PC-3 (cell line): ENCODE results near the gene BID. TPM values are rescaled to one million over a fixed set of nuclear protein-coding genes. Genes with fewer than 3 reads are reported as not detected.

Source experiments
- ATAC-seq: fragments of 200-7000 bp; cut with Tn5 transposase; 2 replicates; pipeline ENCODE4 v1.9.1; 2020; ENCODE audit warnings: mild to moderate bottlenecking, moderate library complexity
- BruUV-seq: library from RNA; stranded (reverse); fragments of 400-500 nt; replicated peaks from 2 replicates; lab custom pipeline; 2021; lab: Mats Ljungman, UMichigan
- CTCF ChIA-PET: fragments of 300-600 bp; sonication (Branson Sonifier 250); formaldehyde crosslinking; loops from one replicate; lab custom pipeline; 2022; ENCODE audit warnings: antibody characterized with exemption; lab: Charles Lee
- POLR2A ChIA-PET: fragments of 300-600 bp; sonication (Branson Sonifier 250); formaldehyde crosslinking; loops from one replicate; lab custom pipeline; 2022; ENCODE audit warnings: antibody characterized with exemption; ENCODE audit not compliant: unreplicated experiment; lab: Charles Lee
- DNase-seq: peaks from one replicate; pipeline ENCODE4 v3.0.0-alpha.2; 2015
- H2AFZ ChIP-seq: fragments of 300-600 bp; sonication (generic); 2 replicates; pipeline ENCODE4 v1.6.0; 2016; ENCODE audit warnings: antibody characterized with exemption, low read length
- H3F3A ChIP-seq: fragments of 300-600 bp; sonication (generic); one replicate; pipeline ENCODE4 v1.6.0; 2017; ENCODE audit warnings: antibody characterized with exemption, low read length, control low read depth, mild to moderate bottlenecking; ENCODE audit not compliant: unreplicated experiment
- H3K27ac ChIP-seq: fragments of 300-600 bp; sonication (generic); 2 replicates; pipeline ENCODE4 v1.5.1; 2016; ENCODE audit warnings: mild to moderate bottlenecking, low read length
- H3K27me3 ChIP-seq: fragments of 300-600 bp; sonication (generic); 2 replicates; pipeline ENCODE4 v1.6.1; 2016; ENCODE audit warnings: low read length, mixed read lengths
- H3K36me3 ChIP-seq: fragments of 300-600 bp; sonication (generic); 2 replicates; pipeline ENCODE4 v1.6.1; 2016; ENCODE audit warnings: low read depth, mixed run types, low read length, mixed read lengths
- H3K4me1 ChIP-seq: fragments of 300-600 bp; sonication (generic); 2 replicates; pipeline ENCODE4 v1.5.1; 2016; ENCODE audit warnings: low read length; ENCODE audit not compliant: insufficient read depth
- H3K4me2 ChIP-seq: fragments of 300-600 bp; sonication (generic); 2 replicates; pipeline ENCODE4 v1.6.0; 2016; ENCODE audit warnings: low read length
- H3K4me3 ChIP-seq: fragments of 300-600 bp; sonication (generic); 2 replicates; pipeline ENCODE4 v1.5.1; 2016; ENCODE audit warnings: mild to moderate bottlenecking, low read length, mixed read lengths
- H3K79me2 ChIP-seq: fragments of 300-600 bp; sonication (generic); 2 replicates; pipeline ENCODE4 v1.6.1; 2017; ENCODE audit warnings: low read length, mixed read lengths
- H3K9ac ChIP-seq: fragments of 300-600 bp; sonication (generic); 2 replicates; pipeline ENCODE4 v1.6.0; 2016; ENCODE audit warnings: mild to moderate bottlenecking, low read length
- H3K9me2 ChIP-seq: fragments of 300-600 bp; sonication (generic); replicated peaks from 2 replicates; pipeline ENCODE4 v1.6.1; 2016; ENCODE audit warnings: mixed run types, low read length, mixed read lengths
- H3K9me3 ChIP-seq: fragments of 300-600 bp; sonication (generic); 2 replicates; pipeline ENCODE4 v1.6.1; 2016; ENCODE audit warnings: low read length, mixed read lengths
- H4K20me1 ChIP-seq: fragments of 300-600 bp; sonication (generic); 2 replicates; pipeline ENCODE4 v1.6.1; 2016; ENCODE audit warnings: low read length, mixed read lengths
- CTCF ChIP-seq: fragments of 300-600 bp; sonication (generic); conservative IDR thresholded peaks from 2 replicates; pipeline ENCODE4 v1.5.1; 2017; ENCODE audit warnings: antibody characterized with exemption, low read depth, mild to moderate bottlenecking, low read length
- EZH2 ChIP-seq: fragments of 300-600 bp; sonication (generic); IDR thresholded peaks from one replicate; pipeline ENCODE4 v1.6.1; 2017; ENCODE audit warnings: antibody characterized with exemption, mild to moderate bottlenecking, low read length; ENCODE audit not compliant: unreplicated experiment
- EZH2phosphoT487 ChIP-seq: fragments of 300-600 bp; sonication (generic); IDR thresholded peaks from 2 replicates; pipeline ENCODE4 v1.6.1; 2018; ENCODE audit warnings: mild to moderate bottlenecking, antibody characterized with exemption, low read length, borderline replicate concordance
- intact Hi-C: fragments of 100-400 bp; cut with micrococcal nuclease; formaldehyde crosslinking; loops from 2 replicates; pipeline ENCODE4 v1.9.0; 2023
- total RNA-seq: library from RNA; depleted of rRNA; stranded (reverse); fragments of >200 nt; gene quantifications from 2 replicates; pipeline ENCODE4 v1.2.3, GENCODE V29; 2014

BID gene
- total RNA-seq, 1 experiment from 2014 or later, result 123 TPM

GRCh38 chr22:17806437-17806836 lies 32.2 kb upstream of the BID start:
- intact Hi-C loops, result no loop called here
- H3K79me2 ChIP-seq, result no peaks in the 10 kb centered on the region
- no peaks in the 10 kb centered on the region for H3K4me1 ChIP-seq
- no peak overlapping the region for H2AFZ ChIP-seq
- POLR2A ChIA-PET, result no interaction called here
- no peaks in the 10 kb centered on the region for H4K20me1 ChIP-seq
- no peak overlapping the region for H3K4me3 ChIP-seq
- H3K9ac ChIP-seq, result no peak overlapping the region
- BruUV-seq, result no TSS peak
- ATAC-seq (no peak), DNase-seq (no peak)
- H3K27ac ChIP-seq, result no peak overlapping the region
- CTCF ChIA-PET, result interaction anchor here (0.5 to 0.6 kb wide), 2 partner anchors 29 to 111 kb away, joined by 4 to 6 read pairs; no protein-coding TSS in a partner anchor
- no peaks in the 10 kb centered on the region; the same call in 1 of the 2 replicates for H3K36me3 ChIP-seq
- no peaks in the 10 kb centered on the region for H3K27me3 ChIP-seq
- H3K9me3 ChIP-seq, result no peaks in the 10 kb centered on the region
- no peaks in the 10 kb centered on the region for H3F3A ChIP-seq
- no peak overlapping the region for H3K4me2 ChIP-seq
- no peaks in the 10 kb centered on the region for H3K9me2 ChIP-seq
- TF ChIP-seq EZH2phosphoT487 (no peak), EZH2 (no peak), CTCF (no peak)

- CTCF ChIA-PET, result no interaction called here
- no peaks in the 10 kb centered on the region; the same call in 1 of the 2 replicates for H3K36me3 ChIP-seq
Observed at GRCh38 chr22:17804331-17805080, 30.2 kb upstream of the BID start.

More at GRCh38 chr22:17804331-17805080, 30.2 kb upstream of the BID start:
- no peaks in the 10 kb centered on the region for H3F3A ChIP-seq
- no peak for ATAC-seq
- no peak overlapping the region for H3K27ac ChIP-seq
- no peaks in the 10 kb centered on the region for H4K20me1 ChIP-seq
- DNase-seq, result no peak
- TF ChIP-seq CTCF (no peak), EZH2 (no peak), EZH2phosphoT487 (no peak)
- intact Hi-C loops, result no loop called here
- BruUV-seq, result no TSS peak
- POLR2A ChIA-PET, result no interaction called here
- H3K27me3 ChIP-seq, result no peaks in the 10 kb centered on the region
- H3K9ac ChIP-seq, result no peak overlapping the region
- no peaks in the 10 kb centered on the region for H3K4me1 ChIP-seq
- H3K9me3 ChIP-seq, result no peaks in the 10 kb centered on the region
- no peaks in the 10 kb centered on the region for H3K79me2 ChIP-seq
- no peak overlapping the region for H2AFZ ChIP-seq
- H3K4me2 ChIP-seq, result no peak overlapping the region
- no peak overlapping the region for H3K4me3 ChIP-seq
- H3K9me2 ChIP-seq, result no peaks in the 10 kb centered on the region
